ENCODE measurements around the gene C12orf76.
A peak's percentile ranks its signal among the peaks of the same experiment; 100 is the strongest.

The C12orf76 gene

GRCh38 chr12:109998241-109998903 is 50.0 kb downstream of the C12orf76 start:
- DNase-seq (ENCODE audit: low read depth, low spot score) = no peak
- H3K27ac ChIP-seq = no peak overlapping the region

- no peak for DNase-seq (ENCODE audit: low read depth, low spot score)
Observed at GRCh38 chr12:109997393-109997792, 50.9 kb downstream of the C12orf76 start.

GRCh38 chr12:109996483-109996853 is 51.9 kb downstream of the C12orf76 start:
- no peak for DNase-seq (ENCODE audit: low read depth, low spot score)

More at GRCh38 chr12:109997393-109997792, 50.9 kb downstream of the C12orf76 start:
- no peak overlapping the region for H3K27ac ChIP-seq

GRCh38 chr12:109995686-109996482 is 52.4 kb downstream of the C12orf76 start, which contains the start of gene GIT2:
GIT2 (minus strand) TSS chr12:109996368; CDS start chr12:109996224, 144 bp downstream.
- DNase-seq (ENCODE audit: low read depth, low spot score) = peak; percentile 64
- peak within 1 kb of the TSS; percentile 44 for H3K27ac ChIP-seq

More at GRCh38 chr12:109996483-109996853, 51.9 kb downstream of the C12orf76 start:
- H3K27ac ChIP-seq = peak overlapping the region; percentile 44

- DNase-seq (ENCODE audit: low read depth, low spot score) = no peak
- H3K27ac ChIP-seq = peak overlapping the region; percentile 44
Observed at GRCh38 chr12:109995361-109995685, 53.0 kb downstream of the C12orf76 start.

GRCh38 chr12:109994401-109995175 is 53.7 kb downstream of the C12orf76 start:
- no peak for DNase-seq (ENCODE audit: low read depth, low spot score)
- H3K27ac ChIP-seq = peak overlapping the region; percentile 44

GRCh38 chr12:109993091-109993490 is 55.2 kb downstream of the C12orf76 start:
- H3K27ac ChIP-seq = no peak overlapping the region
- DNase-seq (ENCODE audit: low read depth, low spot score) = no peak

- no peak for DNase-seq (ENCODE audit: low read depth, low spot score)
- no peak overlapping the region for H3K27ac ChIP-seq
Observed at GRCh38 chr12:109991586-109991985, 56.7 kb downstream of the C12orf76 start.
